Measurements from ENCODE around the gene TREML2. TPM values are rescaled to one million over a fixed set of nuclear protein-coding genes. Genes with fewer than 3 reads are reported as not detected.
A peak's percentile ranks its signal among the peaks of the same experiment; 100 is the strongest.

The TREML2 gene
- polyA plus RNA-seq, 1 donor from 2014 or later: 12.4 TPM

DNA sequence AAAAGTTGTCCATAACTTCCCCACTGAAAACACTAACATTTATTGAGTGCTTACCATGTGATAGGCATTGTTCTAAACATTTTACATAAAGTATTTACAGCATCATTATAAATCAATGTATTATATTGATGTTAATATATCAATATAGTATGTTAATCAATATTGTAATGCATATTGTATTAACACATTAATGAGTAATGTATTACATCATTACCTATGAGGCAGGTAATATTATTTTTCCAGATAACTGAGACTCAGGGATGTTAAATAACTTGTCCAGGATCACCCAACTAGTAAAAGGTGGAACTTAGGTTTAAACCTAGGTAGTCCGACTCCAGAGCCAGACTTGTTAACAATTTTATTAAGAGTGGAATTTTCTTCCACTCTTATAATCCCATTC lies 25.9 kb downstream of the TREML2 start:
- Mint-ChIP-seq H3K4me3 (no peak overlapping the region), H3K9me3 (peaks cover 0 to 2% (median 0%) of the 10 kb centered on the region in 3 donors), H3K27me3 (peaks cover 2% of the 10 kb centered on the region), H3K4me1 (peaks cover 0 to 5% (median 0%) of the 10 kb centered on the region in 3 donors), H3K36me3 (no peaks in the 10 kb centered on the region), H3K27ac (no peak overlapping the region)

DNA sequence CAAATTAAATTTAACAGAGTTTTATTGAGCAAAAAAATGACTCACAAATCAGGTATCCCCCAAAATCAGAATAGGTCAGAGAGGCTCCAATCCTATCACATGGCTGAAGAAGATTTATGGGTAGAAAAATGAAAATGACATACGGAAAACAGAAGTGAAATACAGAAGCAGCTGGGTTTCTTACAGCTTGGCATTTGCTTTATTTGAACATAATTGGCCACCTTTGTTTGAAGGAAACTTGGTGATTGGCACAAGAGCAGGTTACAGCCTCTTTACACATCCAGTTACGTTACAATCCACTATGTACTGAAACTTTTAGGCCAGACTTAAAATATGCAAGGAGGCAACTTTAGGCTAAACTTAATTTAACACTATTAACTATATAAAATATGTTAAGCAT lies 26.3 kb downstream of the TREML2 start:
- Mint-ChIP-seq H3K27me3 (peaks cover 2% of the 10 kb centered on the region), H3K27ac (no peak overlapping the region), H3K4me3 (no peak overlapping the region), H3K4me1 (peaks cover 0 to 5% (median 0%) of the 10 kb centered on the region in 3 donors), H3K9me3 (peaks cover 0 to 2% (median 0%) of the 10 kb centered on the region in 3 donors), H3K36me3 (no peaks in the 10 kb centered on the region)

DNA sequence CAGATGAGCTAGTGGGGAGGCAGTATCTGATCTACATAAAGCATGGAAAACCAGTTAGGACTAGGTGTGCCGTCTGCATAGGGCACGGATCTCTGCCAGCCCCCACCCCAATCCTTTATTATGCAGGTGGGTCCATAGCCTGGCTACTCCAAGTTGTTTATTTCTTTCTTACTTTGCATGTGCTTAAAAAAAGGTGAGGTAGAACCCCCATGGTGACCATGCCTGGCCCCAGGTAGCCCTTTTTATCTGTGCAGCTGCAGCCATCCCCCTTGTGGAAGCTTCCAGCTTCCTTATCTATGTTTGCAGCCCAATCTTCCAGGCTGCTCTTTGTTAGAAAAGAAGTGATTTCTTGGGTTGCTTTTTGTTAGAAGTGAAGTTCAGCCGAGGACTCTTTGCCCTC lies 29.0 kb downstream of the TREML2 start:
- Mint-ChIP-seq H3K27me3 (peaks cover 5% of the 10 kb centered on the region), H3K9me3 (peaks cover 1 to 2% (median 2%) of the 10 kb centered on the region in 3 donors), H3K4me3 (no peak overlapping the region), H3K36me3 (peaks cover 2% of the 10 kb centered on the region), H3K4me1 (peaks cover 0 to 5% (median 0%) of the 10 kb centered on the region in 3 donors), H3K27ac (no peak overlapping the region)

DNA sequence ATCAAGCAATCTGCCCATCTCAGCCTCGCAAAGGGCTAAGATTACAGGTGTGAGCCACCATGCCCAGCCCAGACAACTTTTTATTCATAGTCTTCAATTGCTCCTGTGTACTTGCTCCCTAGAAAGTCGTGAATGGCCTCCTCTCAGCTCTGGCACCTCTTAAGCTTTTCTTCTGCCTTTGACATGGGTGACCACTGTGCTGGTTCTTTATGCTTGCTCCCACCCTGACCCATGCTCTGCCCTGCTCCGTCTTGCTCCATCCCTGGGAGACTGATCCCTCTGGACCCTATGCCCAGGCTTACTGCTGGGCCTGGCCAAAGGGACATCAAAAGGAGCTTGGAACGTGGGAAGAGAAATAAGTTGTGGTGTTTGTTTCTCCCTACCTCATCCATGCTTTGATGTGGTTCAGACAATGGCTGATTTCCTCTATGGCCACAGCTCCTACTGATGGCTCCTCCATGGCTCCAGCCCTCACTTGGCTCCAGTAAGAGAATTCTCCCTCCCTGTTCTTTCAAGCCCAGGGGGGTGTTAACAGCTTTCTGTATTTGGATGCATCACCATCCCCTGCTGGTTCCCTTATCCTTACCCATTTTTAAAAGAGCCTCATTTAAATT lies 30.3 kb downstream of the TREML2 start:
- H3K4me1 Mint-ChIP-seq: peaks cover 0 to 5% (median 0%) of the 10 kb centered on the region in 3 donors
- peak overlapping the region in 1 of 3 donors; percentile 41 for H3K27ac Mint-ChIP-seq
- peaks cover 10% of the 10 kb centered on the region for H3K27me3 Mint-ChIP-seq
- peaks cover 2% of the 10 kb centered on the region for H3K36me3 Mint-ChIP-seq
- H3K4me3 Mint-ChIP-seq: no peak overlapping the region
- H3K9me3 Mint-ChIP-seq: peaks cover 2 to 4% (median 3%) of the 10 kb centered on the region in 3 donors

DNA sequence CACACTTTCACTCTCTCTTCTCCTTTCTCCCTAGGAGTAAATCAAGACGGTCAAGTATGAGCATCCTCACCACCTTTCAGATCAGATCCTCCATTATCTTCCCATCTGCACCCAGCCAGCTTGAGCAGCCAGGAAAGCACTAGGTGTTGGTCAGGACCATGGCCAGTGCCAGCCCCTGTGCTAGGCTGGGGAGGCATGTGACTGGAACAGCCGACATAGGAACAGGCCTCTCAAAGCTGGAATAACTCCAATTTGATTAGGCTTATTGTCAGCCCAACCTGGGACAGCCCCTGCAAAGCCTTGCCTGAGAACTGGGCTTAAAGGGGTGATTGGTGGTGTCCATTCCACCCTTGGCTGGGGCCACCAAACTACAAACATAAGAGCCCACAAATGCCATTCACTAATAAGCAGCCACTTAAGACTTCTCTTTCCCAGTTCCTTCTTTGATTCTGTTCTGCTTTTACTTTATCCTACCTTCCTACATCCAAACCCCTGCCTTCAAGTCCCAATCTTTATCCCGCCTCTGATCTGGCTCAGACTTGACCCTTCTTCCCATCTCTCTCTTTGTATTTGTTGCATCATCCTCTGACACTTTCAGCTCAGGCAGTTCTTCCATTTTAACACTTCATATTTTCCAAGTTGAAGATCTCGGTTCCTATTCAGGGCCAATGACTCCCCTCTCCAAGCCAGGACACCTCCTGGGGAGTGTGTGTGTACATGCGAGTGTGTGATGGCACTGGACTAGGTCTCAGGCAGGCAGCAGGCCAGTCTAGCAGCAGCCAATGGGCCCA lies 33.6 kb downstream of the TREML2 start:
- peaks cover 10% of the 10 kb centered on the region for H3K27me3 Mint-ChIP-seq
- peaks cover 2% of the 10 kb centered on the region for H3K36me3 Mint-ChIP-seq
- H3K27ac Mint-ChIP-seq: no peak overlapping the region
- peaks cover 0 to 4% (median 3%) of the 10 kb centered on the region in 3 donors for H3K9me3 Mint-ChIP-seq
- no peak overlapping the region for H3K4me3 Mint-ChIP-seq
- H3K4me1 Mint-ChIP-seq: peaks cover 0 to 6% (median 5%) of the 10 kb centered on the region in 3 donors

DNA sequence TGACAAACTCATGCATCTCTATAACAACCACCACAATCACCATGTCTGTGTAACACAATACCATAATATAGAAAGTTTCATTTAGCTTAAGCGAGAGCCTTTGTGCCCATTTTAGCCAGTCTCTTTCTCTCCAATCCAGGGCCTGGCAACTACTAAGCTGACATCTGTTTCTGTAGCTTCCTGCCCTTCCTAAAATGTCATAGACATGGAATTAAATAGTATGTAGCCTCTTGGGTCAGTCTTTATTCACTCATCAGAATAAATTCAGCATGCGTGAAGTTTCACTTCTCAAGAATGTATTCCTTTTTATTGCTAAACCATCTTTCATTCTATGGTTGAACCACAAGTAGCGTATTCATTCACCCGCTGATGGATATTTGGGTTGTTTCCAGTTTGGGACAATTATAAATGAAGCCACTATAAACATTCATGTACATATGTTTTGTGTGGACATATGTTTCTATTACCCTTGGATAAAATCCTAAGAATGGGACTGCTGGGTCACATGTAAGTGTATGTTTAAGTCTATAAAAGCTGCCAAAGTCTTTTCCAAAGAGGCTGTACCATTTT lies 36.3 kb downstream of the TREML2 start:
- Mint-ChIP-seq H3K36me3 (peaks cover 4% of the 10 kb centered on the region), H3K4me3 (no peak overlapping the region), H3K27ac (no peak overlapping the region), H3K27me3 (peaks cover 20% of the 10 kb centered on the region), H3K4me1 (peaks cover 0 to 6% (median 5%) of the 10 kb centered on the region in 3 donors), H3K9me3 (peaks cover 2 to 4% (median 3%) of the 10 kb centered on the region in 3 donors)

DNA sequence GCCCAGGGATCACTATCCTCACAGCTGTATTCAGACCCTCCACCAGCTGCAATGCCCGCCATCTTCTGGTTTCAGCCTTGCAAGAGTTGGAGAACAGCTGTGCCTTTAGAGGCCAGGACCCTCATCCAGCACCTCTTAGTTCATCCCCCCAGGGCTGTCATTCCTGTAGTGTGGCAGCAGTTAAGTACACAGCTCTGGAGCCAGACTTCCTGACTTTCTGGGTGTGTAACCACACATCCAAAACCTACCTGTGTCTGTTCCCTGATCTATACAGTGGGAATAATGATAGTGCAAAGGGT lies 37.6 kb downstream of the TREML2 start:
- H3K27ac Mint-ChIP-seq: no peak overlapping the region
- H3K4me1 Mint-ChIP-seq: peaks cover 0 to 6% (median 5%) of the 10 kb centered on the region in 3 donors
- peaks cover 2 to 4% (median 3%) of the 10 kb centered on the region in 3 donors for H3K9me3 Mint-ChIP-seq
- peaks cover 4% of the 10 kb centered on the region for H3K36me3 Mint-ChIP-seq
- H3K27me3 Mint-ChIP-seq: peaks cover 20% of the 10 kb centered on the region
- H3K4me3 Mint-ChIP-seq: no peak overlapping the region

DNA sequence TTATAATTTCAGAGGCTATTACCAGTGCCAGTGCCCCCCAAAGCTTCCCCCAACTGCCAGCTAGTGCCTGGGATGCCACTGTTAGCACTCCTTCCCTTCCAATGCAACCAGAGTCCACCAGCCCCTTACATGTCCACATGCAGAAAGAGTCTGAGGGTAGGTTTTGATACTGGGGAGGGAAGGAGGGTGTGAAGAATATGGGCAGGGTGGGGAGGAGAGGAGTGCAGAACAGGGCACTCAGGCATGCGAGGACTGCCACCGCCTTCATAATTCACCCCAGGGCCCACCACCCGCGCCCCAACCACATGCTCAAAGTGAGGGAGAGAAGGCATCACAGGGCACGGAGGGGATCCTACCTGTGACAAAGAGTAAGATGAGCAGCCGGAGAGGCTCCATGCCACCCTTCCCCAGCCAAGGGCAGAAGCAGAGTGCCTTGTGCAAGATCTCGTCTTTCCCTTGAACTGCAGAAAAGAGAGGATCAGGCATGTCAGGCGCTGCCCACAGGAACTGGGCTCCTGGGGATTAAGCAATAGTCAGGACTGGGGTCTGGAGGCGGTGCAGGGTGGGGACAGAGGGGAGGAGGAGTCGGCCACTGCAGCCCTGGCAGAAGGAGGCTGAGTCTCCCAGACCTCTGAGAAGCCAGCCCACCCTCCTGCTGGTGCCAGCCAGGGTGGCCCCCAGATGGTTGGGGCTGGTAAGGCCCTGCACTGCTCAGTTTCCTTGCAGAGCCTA lies 38.1 kb downstream of the TREML2 start, which contains the start of gene TREM2:
Gene TREM2 (minus strand): TSS at position 430 of the 732 bp plus-strand sequence. CDS start 34 bp downstream, at position 396.
- Mint-ChIP-seq H3K4me3 (no peak within 1 kb of the TSS), H3K4me1 (peaks cover 0 to 6% (median 5%) of the 10 kb centered on the region in 3 donors), H3K9me3 (peaks cover 3 to 4% (median 4%) of the 10 kb centered on the region in 3 donors), H3K36me3 (peaks cover 4% of the 10 kb centered on the region), H3K27ac (no peak within 1 kb of the TSS), H3K27me3 (peaks cover 20% of the 10 kb centered on the region)

DNA sequence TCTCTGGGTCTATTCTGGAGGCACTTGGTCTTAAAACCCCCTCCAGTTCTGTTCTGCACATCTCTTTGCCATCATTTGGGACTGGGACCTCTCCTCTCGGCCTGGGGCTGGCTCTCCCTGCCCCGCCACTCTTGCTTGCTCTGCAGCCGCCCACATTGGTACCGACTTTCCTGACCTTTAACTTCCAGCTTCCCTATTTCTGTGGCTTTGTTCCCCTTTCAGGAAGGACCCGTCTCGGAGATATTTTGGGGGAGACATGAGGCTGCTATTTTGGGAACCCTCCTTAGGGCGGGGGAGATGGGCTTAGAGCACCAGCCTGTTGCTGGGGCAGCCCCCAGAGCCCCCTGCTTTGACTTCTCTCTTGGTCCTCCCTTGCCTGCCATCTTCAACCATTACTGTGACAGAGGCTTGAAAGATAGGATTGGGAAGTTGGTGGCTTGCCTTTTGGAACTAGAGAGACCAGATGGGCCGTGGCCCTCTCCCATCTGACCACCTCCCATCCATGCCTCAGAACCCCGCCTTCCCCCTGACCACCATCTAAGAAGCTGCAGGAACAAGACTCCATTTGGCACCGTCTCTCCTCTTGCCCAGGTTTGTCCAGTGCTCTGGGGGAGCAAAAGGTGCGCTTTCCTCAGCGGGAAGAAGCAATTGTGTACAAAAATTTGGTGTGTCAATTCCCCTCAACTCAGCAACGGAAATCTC lies 38.9 kb downstream of the TREML2 start:
- peaks cover 3% of the 10 kb centered on the region for H3K36me3 Mint-ChIP-seq
- peaks cover 18% of the 10 kb centered on the region for H3K27me3 Mint-ChIP-seq
- H3K4me1 Mint-ChIP-seq: peaks cover 0 to 6% (median 5%) of the 10 kb centered on the region in 3 donors
- H3K27ac Mint-ChIP-seq: no peak overlapping the region
- no peak overlapping the region for H3K4me3 Mint-ChIP-seq
- peaks cover 3 to 4% (median 3%) of the 10 kb centered on the region in 3 donors for H3K9me3 Mint-ChIP-seq

DNA sequence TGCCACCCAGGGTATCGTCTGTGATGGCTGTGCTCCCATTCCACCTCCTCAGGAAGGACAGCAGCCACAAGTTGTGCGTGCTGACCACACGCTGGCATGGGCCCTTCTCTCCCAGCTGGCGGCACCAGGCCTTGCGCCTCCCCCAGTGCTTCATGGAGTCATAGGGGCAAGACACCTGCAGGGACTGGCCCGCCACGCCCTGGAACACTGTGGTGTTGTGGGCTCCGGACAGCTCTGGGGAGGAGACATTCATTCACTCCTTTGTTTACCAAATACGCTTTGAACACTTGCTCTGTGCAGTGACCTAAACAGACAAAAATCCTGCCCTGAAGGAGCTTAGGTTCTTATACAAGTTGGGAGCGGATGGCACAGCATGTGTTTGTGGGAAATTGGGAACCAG lies 39.6 kb downstream of the TREML2 start:
- H3K36me3 Mint-ChIP-seq: peaks cover 2% of the 10 kb centered on the region
- H3K4me1 Mint-ChIP-seq: peaks cover 0 to 6% (median 5%) of the 10 kb centered on the region in 3 donors
- H3K4me3 Mint-ChIP-seq: no peak overlapping the region
- peaks cover 14% of the 10 kb centered on the region for H3K27me3 Mint-ChIP-seq
- peaks cover 0 to 5% (median 0%) of the 10 kb centered on the region in 3 donors for H3K9me3 Mint-ChIP-seq
- no peak overlapping the region for H3K27ac Mint-ChIP-seq

DNA sequence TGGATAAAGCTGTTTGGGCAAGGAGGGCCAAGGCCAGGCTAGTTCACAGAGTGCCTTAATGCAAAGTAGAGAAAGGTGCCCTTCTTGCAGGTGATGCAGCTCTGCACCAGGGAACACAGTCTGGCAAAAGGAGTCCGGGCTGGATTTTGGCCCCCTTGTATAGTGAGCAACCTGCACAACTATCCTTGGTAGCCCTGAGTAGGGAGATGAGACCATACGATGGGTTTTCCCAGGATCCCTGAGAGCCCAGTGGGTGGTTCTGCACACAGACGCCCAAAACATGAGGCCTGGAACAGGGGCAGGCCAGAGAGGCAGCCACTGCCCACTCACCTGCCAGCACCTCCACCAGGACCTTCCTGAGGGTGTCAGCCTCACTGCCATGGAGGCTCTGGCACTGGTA lies 40.0 kb downstream of the TREML2 start:
- Mint-ChIP-seq H3K4me1 (peaks cover under 1 to 6% (median 5%) of the 10 kb centered on the region in 3 donors), H3K4me3 (no peak overlapping the region), H3K36me3 (peaks cover 2% of the 10 kb centered on the region), H3K27me3 (peaks cover 14% of the 10 kb centered on the region), H3K9me3 (peaks cover 0 to 5% (median 0%) of the 10 kb centered on the region in 3 donors), H3K27ac (peak overlapping the region in 1 of 3 donors; percentile 67)

DNA sequence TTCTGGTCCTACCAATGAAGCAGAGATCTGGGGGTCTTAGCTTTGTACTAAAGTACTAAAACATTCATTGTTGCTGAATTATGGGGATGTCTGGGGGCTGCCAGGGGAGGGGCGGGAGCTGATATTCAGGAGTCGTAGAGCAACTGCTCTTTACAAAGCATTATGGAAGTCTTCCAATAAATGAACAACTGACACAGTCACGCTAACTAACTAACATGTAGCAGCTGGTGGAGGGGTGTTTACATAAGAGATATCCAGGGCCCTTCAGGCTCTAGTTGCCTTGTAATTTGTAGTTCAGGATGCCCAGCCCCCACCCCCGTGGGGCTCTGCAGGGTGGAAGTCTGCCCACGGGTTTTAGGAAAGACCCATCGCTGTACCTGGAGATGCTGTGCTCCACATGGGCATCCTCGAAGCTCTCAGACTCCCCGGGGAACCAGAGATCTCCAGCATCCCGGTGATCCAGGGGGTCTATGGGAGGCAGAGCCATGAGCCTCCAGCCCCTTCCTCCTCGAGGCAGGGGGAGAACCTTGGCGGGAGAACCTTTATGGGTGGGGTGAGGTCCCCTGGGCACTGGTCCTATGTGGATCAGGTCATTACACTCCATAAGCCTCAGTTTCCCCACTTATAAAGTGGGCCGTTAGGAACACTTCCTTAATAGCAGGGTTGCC lies 41.4 kb downstream of the TREML2 start:
- Mint-ChIP-seq H3K36me3 (peaks cover 2% of the 10 kb centered on the region), H3K4me3 (no peak overlapping the region), H3K4me1 (peaks cover 2 to 3% (median 3%) of the 10 kb centered on the region in 3 donors), H3K9me3 (peaks cover 0 to 5% (median 0%) of the 10 kb centered on the region in 3 donors), H3K27me3 (peaks cover 14% of the 10 kb centered on the region), H3K27ac (no peak overlapping the region)

DNA sequence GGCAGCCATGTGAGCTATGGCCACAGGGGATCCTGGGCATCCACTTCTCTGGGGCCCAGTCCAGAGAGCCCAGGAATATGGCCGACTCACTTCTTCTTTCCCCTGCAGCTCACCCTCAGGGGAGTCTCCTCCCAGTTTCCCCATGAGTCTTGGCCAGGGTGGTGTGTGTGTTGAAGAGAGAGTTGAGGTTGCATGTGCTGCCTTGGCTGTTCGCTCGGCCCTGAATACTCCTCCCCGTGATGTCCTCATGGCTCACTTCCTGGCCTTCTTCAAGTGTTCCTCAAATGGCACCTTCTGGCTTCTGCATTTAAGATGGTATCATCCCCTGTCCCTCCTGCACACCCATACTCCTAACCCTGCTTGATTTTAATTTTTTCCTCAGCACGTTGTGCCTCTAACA lies 43.6 kb downstream of the TREML2 start:
- H3K27me3 Mint-ChIP-seq: peaks cover 14% of the 10 kb centered on the region
- H3K27ac Mint-ChIP-seq: no peak overlapping the region
- peaks cover 0 to 5% (median 0%) of the 10 kb centered on the region in 3 donors for H3K9me3 Mint-ChIP-seq
- H3K4me1 Mint-ChIP-seq: peaks cover 0 to 3% (median 0%) of the 10 kb centered on the region in 3 donors
- peaks cover 2% of the 10 kb centered on the region for H3K36me3 Mint-ChIP-seq
- H3K4me3 Mint-ChIP-seq: no peak overlapping the region

DNA sequence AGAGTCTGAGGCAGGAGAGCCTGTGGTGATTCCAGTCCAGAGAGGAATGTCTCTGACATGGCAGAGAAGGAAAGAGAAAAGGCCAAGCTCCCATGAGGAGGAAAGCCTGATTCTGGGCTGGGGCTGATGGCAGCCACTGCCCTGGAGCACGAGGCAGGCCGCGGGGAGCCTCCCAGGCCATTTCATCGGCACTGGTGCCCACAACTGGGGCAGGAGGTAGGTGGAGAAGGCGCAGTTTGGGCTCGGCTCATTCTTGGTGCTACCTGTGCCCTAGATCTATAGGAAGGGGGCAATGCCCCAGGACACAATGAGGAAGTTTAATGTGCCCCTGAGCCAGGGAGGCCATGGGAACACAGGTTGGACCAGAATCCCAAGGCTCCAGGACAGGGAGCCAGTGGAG lies 44.2 kb downstream of the TREML2 start:
- H3K4me3 Mint-ChIP-seq: no peak overlapping the region
- H3K27ac Mint-ChIP-seq: no peak overlapping the region
- H3K27me3 Mint-ChIP-seq: peaks cover 10% of the 10 kb centered on the region
- H3K36me3 Mint-ChIP-seq: peaks cover 2% of the 10 kb centered on the region
- peaks cover 0 to 3% (median 0%) of the 10 kb centered on the region in 3 donors for H3K9me3 Mint-ChIP-seq
- H3K4me1 Mint-ChIP-seq: peaks cover 0 to 3% (median 0%) of the 10 kb centered on the region in 3 donors
